Left lung (tissue), 10 donors: ENCODE results near the gene DTNA. TPM values are rescaled to one million over a fixed set of nuclear protein-coding genes. Genes with fewer than 3 reads are reported as not detected.

Experiments used
- ATAC-seq: fragments of 200-7000 bp; cut with Tn5 transposase; one replicate; pipeline ENCODE4 v1.9.1; 2020; ENCODE audit warnings: moderate library complexity
- DNase-seq, 4 donors: peaks; one replicate each; pipeline ENCODE4 v3.0.0-alpha.2; 2013 to 2020
- H3K27ac ChIP-seq, 2 donors: fragments of 200-600 bp; sonication (generic) in 1 of 2; one replicate each; pipeline versions ENCODE4 v1.5.0 to v1.8.0; 2020 to 2021
- H3K27me3 ChIP-seq, 2 donors: fragments of 200-600 bp; sonication (generic) in 1 of 2; one replicate each; pipeline versions ENCODE4 v1.5.0 to v1.8.0; 2020 to 2021
- H3K36me3 ChIP-seq, 2 donors: fragments of 200-600 bp; sonication (generic) in 1 of 2; one replicate each; pipeline versions ENCODE4 v1.5.0 to v1.8.0; 2020 to 2021
- H3K4me1 ChIP-seq, 2 donors: fragments of 200-600 bp; one replicate each; pipeline ENCODE4 v1.8.0; 2021
- H3K4me3 ChIP-seq, 2 donors: fragments of 200-600 bp; sonication (generic) in 1 of 2; one replicate each; pipeline versions ENCODE4 v1.5.0 to v1.8.0; 2020 to 2021; ENCODE audit warnings: mild to moderate bottlenecking in 1 of 2
- H3K9me3 ChIP-seq, 2 donors: fragments of 200-600 bp; sonication (generic) in 1 of 2; one replicate each; pipeline versions ENCODE4 v1.5.0 to v1.8.0; 2020 to 2021
- CTCF ChIP-seq, 2 donors: fragments of 200-600 bp; sonication (generic) in 1 of 2; IDR thresholded peaks; one replicate each; pipeline versions ENCODE4 v1.5.0 to v1.8.0; 2021; ENCODE audit warnings: antibody characterized with exemption in 2 of 2
- intact Hi-C, 2 donors: fragments of 100-400 bp; cut with DNase I; formaldehyde crosslinking; loops; one replicate each; pipeline versions ENCODE4 v1.11.2 to v1.14.2; 2022
- polyA plus RNA-seq, 6 donors: library from polyadenylated mRNA; unstranded; fragments of 120-200 nt; gene quantifications; one replicate each; pipeline ENCODE4 v1.2.1, GENCODE V29; 2013; ENCODE audit not compliant: insufficient read length in 6 of 6
- total RNA-seq, 2 donors: library from RNA; stranded (reverse); fragmentation: NEBNext Ultra II Directional; extraction: Animal tissue kit (Norgen Biotek cat#: 25700); gene quantifications; one replicate each; pipeline ENCODE4 v1.2.1, GENCODE V29; 2021
- donor health status: DM: no; HTN: yes; CAD: no.
- donor health status: DM: no; HTN: no; CAD: no.

The DTNA gene
- total and polyA plus RNA-seq, 8 donors = 3.7 to 13.1 (median 11.2) TPM

DNA sequence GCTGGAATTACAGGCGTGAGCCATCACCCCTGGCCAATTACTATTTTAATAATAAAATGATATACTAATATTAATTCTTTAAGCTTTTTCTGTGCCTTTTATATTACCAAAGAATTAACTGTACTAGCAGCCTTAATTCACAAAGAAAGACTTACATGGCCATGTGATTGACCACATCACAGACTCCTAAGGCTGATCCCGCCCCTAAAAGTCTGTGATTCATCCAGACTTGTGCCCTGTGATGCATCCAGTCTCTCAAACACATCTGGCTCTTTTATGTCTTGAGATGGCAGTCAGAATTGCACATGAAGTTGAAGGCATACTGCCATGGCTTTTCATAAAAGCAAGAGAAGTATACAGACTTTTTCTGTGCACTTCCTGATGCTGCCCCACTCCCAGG is 91.7 kb downstream of the DTNA start:
- Histone ChIP-seq H3K4me3 (no peak overlapping the region), H3K4me1 (no peaks in the 10 kb centered on the region), H3K27me3 (no peaks in the 10 kb centered on the region), H3K27ac (no peak overlapping the region), H3K9me3 (no peaks in the 10 kb centered on the region), H3K36me3 (no peaks in the 10 kb centered on the region)
- ATAC-seq (no peak), DNase-seq (no peak)
- no peak for TF ChIP-seq CTCF (IDR thresholded peaks at IDR 0.05)
- intact Hi-C loops = no loop called here

DNA sequence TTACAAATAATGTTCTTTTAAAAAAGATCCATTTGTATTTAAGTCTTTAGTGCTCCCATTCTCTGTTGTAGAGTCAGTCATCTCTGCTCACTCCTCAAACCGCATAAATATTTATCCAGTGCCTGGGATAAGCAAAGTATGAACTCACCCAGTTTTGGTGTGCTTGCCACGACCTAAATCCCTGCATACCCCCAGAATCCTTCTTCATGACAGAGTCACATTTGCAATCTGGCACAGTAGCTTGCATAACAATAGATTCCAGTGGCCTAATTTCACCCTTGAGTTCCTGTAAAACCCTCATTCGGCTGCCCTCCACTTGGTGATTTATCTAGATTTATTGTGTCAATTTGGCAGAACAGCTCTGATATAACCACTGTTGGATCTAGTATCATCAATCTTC is 92.9 kb downstream of the DTNA start:
- Histone ChIP-seq H3K27ac (no peak overlapping the region), H3K4me3 (no peak overlapping the region), H3K4me1 (no peaks in the 10 kb centered on the region), H3K36me3 (no peaks in the 10 kb centered on the region), H3K27me3 (no peaks in the 10 kb centered on the region), H3K9me3 (no peaks in the 10 kb centered on the region)
- intact Hi-C loops = no loop called here
- no peak for ATAC-seq
- no peak for TF ChIP-seq CTCF (IDR thresholded peaks at IDR 0.05)
- no peak for DNase-seq

DNA sequence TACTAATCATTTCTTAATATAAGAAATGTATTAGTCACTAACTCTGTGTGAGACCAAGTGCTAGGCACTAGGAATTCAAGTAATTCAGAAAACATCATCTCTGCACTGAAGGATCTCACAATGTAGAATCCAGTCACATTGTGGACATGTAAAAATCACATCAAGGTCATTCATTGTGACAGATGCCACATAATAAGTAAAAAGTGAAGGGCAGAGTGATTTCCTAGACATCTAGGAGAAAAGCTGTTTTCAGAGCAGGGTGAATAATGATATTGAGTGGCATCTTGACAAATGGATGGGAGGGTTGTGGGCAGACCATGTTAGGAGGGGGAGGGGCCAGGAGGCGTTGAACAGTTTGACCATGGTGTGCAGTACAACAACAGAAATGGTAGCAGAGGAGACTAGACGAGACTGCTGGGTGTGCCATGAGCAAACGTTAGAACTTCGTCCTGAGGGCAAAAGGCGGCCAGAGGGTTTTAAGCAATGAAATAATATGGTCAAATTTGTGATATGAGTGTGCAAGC is 93.8 kb downstream of the DTNA start:
- no peaks in the 10 kb centered on the region for H3K9me3 ChIP-seq
- no peak for ATAC-seq
- H3K27me3 ChIP-seq = no peaks in the 10 kb centered on the region
- intact Hi-C loops = no loop called here
- no peaks in the 10 kb centered on the region for H3K36me3 ChIP-seq
- DNase-seq = no peak
- TF ChIP-seq CTCF (IDR thresholded peaks at IDR 0.05) = no peak
- H3K4me3 ChIP-seq = no peak overlapping the region
- H3K27ac ChIP-seq = no peak overlapping the region
- H3K4me1 ChIP-seq = no peaks in the 10 kb centered on the region

DNA sequence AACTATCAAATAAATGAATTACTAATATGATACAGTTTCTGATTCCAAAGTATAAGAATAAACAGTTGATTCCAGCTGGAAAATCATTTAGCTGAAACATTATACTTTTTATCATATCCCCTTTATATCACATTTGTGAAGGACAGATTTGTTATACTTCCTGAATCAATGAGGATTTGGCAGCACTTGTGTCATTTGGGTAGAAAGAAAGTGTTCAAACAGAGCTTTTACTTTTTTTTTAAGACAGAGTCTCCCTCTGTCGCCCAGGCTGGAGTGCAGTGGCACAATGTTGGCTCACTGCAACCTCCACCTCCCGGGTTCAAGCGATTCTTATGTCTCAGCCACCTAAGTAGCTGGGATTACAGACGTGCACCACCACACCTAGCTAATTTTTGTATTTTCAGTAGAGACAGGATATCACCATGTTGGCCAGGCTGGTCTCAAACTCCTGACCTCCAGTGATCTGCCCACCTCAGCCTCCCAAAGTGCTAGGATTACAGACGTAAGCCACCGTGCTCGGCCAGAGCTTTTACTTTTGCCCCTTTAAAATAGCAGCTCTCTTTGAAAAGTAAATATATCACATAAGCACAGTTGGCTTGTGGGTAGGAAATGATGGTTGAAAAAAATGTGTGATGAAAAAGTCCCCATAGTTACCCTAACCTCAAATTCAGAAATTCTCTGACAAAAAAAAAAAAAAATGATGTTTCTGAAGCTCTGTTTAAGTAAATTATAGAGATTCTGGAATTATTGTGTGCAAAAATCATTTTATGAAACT is 95.2 kb downstream of the DTNA start:
- Histone ChIP-seq H3K9me3 (no peaks in the 10 kb centered on the region), H3K27ac (no peak overlapping the region), H3K4me1 (no peaks in the 10 kb centered on the region), H3K27me3 (no peaks in the 10 kb centered on the region), H3K4me3 (no peak overlapping the region), H3K36me3 (no peaks in the 10 kb centered on the region)
- intact Hi-C loops = no loop called here
- DNase-seq (no peak), ATAC-seq (no peak)
- no peak for TF ChIP-seq CTCF (IDR thresholded peaks at IDR 0.05)

DNA sequence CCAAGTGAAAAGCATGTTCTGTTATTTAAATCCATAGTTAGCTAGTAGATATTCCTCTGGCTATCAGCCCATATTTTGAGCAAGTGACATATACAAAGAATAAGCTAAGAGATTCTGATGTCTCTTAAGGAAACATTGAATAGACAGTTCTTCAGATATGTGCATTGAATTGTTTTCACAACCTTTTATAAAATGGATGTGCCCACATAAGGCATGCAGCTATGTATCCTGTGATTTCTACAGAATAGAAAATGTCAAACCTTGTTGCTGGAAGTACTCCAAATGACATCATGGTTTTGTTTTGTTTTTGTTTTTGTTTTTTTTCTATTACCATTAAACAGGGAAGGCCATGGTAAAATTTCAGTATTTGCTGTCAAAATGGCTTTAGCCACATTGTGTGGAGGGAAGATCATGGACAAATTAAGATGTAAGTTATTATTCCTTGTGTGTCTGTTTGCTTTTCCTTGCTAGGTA is 95.8 kb downstream of the DTNA start:
- H3K27ac ChIP-seq = no peak overlapping the region
- intact Hi-C loops = no loop called here
- H3K36me3 ChIP-seq = no peaks in the 10 kb centered on the region
- no peak for DNase-seq
- no peaks in the 10 kb centered on the region for H3K9me3 ChIP-seq
- no peak for ATAC-seq
- H3K4me3 ChIP-seq = no peak overlapping the region
- H3K4me1 ChIP-seq = no peaks in the 10 kb centered on the region
- no peaks in the 10 kb centered on the region for H3K27me3 ChIP-seq
- TF ChIP-seq CTCF (IDR thresholded peaks at IDR 0.05) = no peak
